SU-DHL-6 (cell line): ENCODE measurements around the gene ROR1.

Source experiments
- H2AFZ ChIP-seq: fragments of 200-600 bp; sonication (generic); 2 replicates; pipeline ENCODE4 v1.6.1; 2014; ENCODE audit warnings: low read depth, mild to moderate bottlenecking, moderate library complexity, mixed read lengths, antibody characterized with exemption, low read length; ENCODE audit not compliant: severe bottlenecking
- H3F3A ChIP-seq: fragments of 200-600 bp; shearing (Covaris generic); 2 replicates; pipeline ENCODE4 v1.6.0; 2016; ENCODE audit warnings: antibody characterized with exemption, mild to moderate bottlenecking; ENCODE audit not compliant: insufficient read depth
- H3K27ac ChIP-seq: fragments of 200-600 bp; sonication (generic); 2 replicates; pipeline ENCODE4 v1.5.1; 2016; ENCODE audit warnings: low read depth, mild to moderate bottlenecking, low read length, moderate library complexity, mixed read lengths
- H3K27me3 ChIP-seq: fragments of 200-600 bp; sonication (generic), shearing (Covaris generic); 2 replicates; pipeline ENCODE4 v1.6.0; 2014; ENCODE audit warnings: mild to moderate bottlenecking, low read length
- H3K36me3 ChIP-seq: fragments of 200-600 bp; sonication (generic); 2 replicates; pipeline ENCODE4 v1.6.1; 2014; ENCODE audit warnings: mild to moderate bottlenecking, low read length, mixed read lengths
- H3K4me2 ChIP-seq: fragments of 300-600, 200-600 bp; shearing (Covaris generic), sonication (generic); 2 replicates; pipeline ENCODE4 v1.6.0; 2014; ENCODE audit warnings: low read length, low read depth, mild to moderate bottlenecking; ENCODE audit not compliant: poor library complexity, severe bottlenecking
- H3K4me3 ChIP-seq: fragments of 200-600 bp; sonication (generic); 2 replicates; pipeline ENCODE4 v1.5.1; 2014; ENCODE audit warnings: antibody characterized with exemption, low read length, mild to moderate bottlenecking, mixed read lengths; ENCODE audit not compliant: insufficient read depth, poor library complexity, severe bottlenecking
- H3K79me2 ChIP-seq: fragments of 200-600 bp; sonication (generic); 2 replicates; pipeline ENCODE4 v1.6.1; 2014; ENCODE audit warnings: mild to moderate bottlenecking, low read length, moderate library complexity; ENCODE audit not compliant: insufficient read depth
- H3K9ac ChIP-seq: fragments of 200-600 bp; sonication (generic); 2 replicates; pipeline ENCODE4 v1.7.0; 2014; ENCODE audit warnings: mild to moderate bottlenecking, low read length
- H3K9me2 ChIP-seq: fragments of 200-600 bp; sonication (generic); replicated peaks from 2 replicates; pipeline ENCODE4 v1.6.1; 2014; ENCODE audit warnings: low read length; ENCODE audit not compliant: insufficient read depth
- H3K9me3 ChIP-seq: fragments of 200-600 bp; sonication (generic); 2 replicates; pipeline ENCODE4 v1.6.1; 2014; ENCODE audit warnings: low read length, mixed read lengths; ENCODE audit not compliant: insufficient read depth
- H4K20me1 ChIP-seq: fragments of 200-600 bp; sonication (generic); 2 replicates; pipeline ENCODE4 v1.6.1; 2014; ENCODE audit warnings: low read depth, mild to moderate bottlenecking, antibody characterized with exemption, low read length, moderate library complexity, mixed read lengths
- CTCF ChIP-seq: fragments of 200-600 bp; sonication (generic); IDR thresholded peaks from one replicate; pipeline ENCODE4 v1.5.1; 2017; ENCODE audit warnings: antibody characterized with exemption, mild to moderate bottlenecking, low read length, moderate library complexity; ENCODE audit not compliant: insufficient read depth, poor library complexity, severe bottlenecking
- EZH2phosphoT487 ChIP-seq: fragments of 200-600 bp; sonication (generic), shearing (Covaris generic); conservative IDR thresholded peaks from 2 replicates; pipeline ENCODE4 v1.6.1; 2018; ENCODE audit warnings: mild to moderate bottlenecking, antibody characterized with exemption, low read length, moderate library complexity, mixed read lengths

The ROR1 gene

DNA sequence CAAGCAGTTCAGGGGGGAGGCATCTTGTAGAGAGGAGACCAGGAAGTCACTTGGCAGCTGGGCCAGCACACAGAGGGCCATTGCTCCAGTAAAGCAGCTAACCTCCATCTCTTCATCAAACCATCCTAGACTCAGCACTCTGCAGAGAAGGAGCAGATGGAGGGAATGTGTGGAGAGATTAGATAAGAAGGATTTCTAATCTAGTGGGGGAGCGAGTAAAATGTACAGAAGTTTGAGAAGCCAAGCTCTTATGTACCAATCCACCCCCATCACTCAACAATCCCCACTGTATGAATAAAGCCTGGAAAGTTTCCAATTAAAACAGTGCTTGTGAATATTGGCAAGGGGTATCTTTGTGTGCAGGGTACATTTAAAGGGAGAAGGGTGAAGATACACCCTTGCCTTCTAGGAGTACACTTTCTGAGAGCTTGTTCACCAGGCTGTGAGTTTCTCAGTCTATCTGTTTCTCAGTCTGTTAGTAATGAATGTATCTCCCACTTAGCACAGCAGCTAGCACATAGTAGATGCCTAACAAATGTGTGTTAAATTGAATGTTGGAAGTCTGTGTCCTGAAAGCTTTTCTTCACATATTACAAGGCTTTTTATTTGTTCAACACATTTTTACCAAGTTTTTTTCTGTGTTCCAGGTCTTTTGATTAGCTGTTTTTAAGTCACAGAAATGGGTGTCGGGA lies 286.9 kb downstream of the ROR1 start:
- Histone ChIP-seq H3K4me2 (no peak overlapping the region), H3K36me3 (no peaks in the 10 kb centered on the region), H3K9ac (no peak overlapping the region), H3K27ac (no peak overlapping the region), H3K4me3 (no peak overlapping the region), H2AFZ (no peak overlapping the region), H3K9me2 (no peaks in the 10 kb centered on the region), H3K79me2 (no peaks in the 10 kb centered on the region), H4K20me1 (no peaks in the 10 kb centered on the region), H3K9me3 (no peaks in the 10 kb centered on the region), H3K27me3 (no peaks in the 10 kb centered on the region), H3F3A (no peaks in the 10 kb centered on the region)
- TF ChIP-seq EZH2phosphoT487 (no peak), CTCF (no peak)

DNA sequence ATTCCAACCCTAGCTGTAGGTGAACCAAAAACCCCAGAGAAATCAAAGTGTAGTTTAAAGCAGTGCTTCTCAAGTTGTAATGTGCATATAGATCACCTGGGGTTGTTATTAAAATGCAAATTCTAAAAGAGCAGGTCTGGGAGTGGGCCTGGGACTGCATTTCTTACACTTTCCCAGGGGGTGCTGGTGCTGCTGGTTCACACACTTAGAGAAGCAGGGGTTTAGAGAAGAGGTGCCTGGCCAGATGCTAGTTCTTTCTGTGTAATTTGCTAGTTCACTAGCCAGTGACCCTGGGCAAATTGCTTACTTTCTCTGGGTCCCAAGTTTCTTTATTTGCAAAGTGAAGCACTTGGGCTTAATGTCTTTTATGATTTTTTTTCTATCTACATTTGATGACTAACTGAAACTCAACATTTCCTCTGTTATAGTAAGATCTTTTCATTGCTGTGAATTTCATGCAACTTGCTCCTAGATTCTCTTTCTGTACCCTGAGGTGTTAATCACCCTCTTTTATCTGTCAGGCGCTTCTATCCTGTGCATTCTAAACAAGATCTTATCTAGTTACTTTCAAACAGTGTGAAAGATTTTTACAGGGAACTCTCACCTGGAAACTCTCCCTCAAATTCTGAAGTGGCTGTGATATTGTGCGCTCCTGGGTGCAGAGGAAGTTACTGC lies 287.8 kb downstream of the ROR1 start:
- Histone ChIP-seq H3K36me3 (no peaks in the 10 kb centered on the region), H3K27ac (no peak overlapping the region), H3K4me3 (no peak overlapping the region), H3K4me2 (no peak overlapping the region), H3K27me3 (no peaks in the 10 kb centered on the region), H3K79me2 (no peaks in the 10 kb centered on the region), H3K9me2 (no peaks in the 10 kb centered on the region), H3K9me3 (no peaks in the 10 kb centered on the region), H2AFZ (no peak overlapping the region), H3F3A (no peaks in the 10 kb centered on the region), H3K9ac (no peak overlapping the region), H4K20me1 (no peaks in the 10 kb centered on the region)
- TF ChIP-seq CTCF (no peak), EZH2phosphoT487 (no peak)

- no peaks in the 10 kb centered on the region for H4K20me1 ChIP-seq
- H3F3A ChIP-seq: no peaks in the 10 kb centered on the region
- no peak overlapping the region for H3K4me3 ChIP-seq
- no peaks in the 10 kb centered on the region for H3K36me3 ChIP-seq
- no peaks in the 10 kb centered on the region for H3K79me2 ChIP-seq
- no peak overlapping the region for H3K9ac ChIP-seq
- TF ChIP-seq CTCF: no peak
- TF ChIP-seq EZH2phosphoT487: no peak
- H3K27me3 ChIP-seq: no peaks in the 10 kb centered on the region
- no peak overlapping the region for H2AFZ ChIP-seq
- H3K9me2 ChIP-seq: no peaks in the 10 kb centered on the region
- H3K9me3 ChIP-seq: no peaks in the 10 kb centered on the region
- no peak overlapping the region for H3K27ac ChIP-seq
- no peak overlapping the region for H3K4me2 ChIP-seq
These were observed 288.7 kb downstream of the ROR1 start for GRCh38 chr1:64062529-64062928.
